Chondrocyte (in vitro differentiated cells): Measurements from ENCODE around the gene LCE6A. TPM values are rescaled to one million over a fixed set of nuclear protein-coding genes. Genes with fewer than 3 reads are reported as not detected.

ENCODE experiments used
- DNase-seq: peaks from one replicate; pipeline ENCODE4 v3.0.0; 2021; ENCODE audit warnings: mixed read lengths, low spot score
- H3K27ac Mint-ChIP-seq: one replicate; pipeline ENCODE4 v1.8.0; 2021; ENCODE audit warnings: mild to moderate bottlenecking, moderate library complexity, mixed read lengths; ENCODE audit not compliant: unreplicated experiment
- H3K27me3 Mint-ChIP-seq: 2 replicates; pipeline ENCODE4 v1.8.0; 2021; ENCODE audit warnings: low read depth, mixed read lengths
- H3K36me3 Mint-ChIP-seq: 2 replicates; pipeline ENCODE4 v1.8.0; 2021; ENCODE audit warnings: low read depth, mixed read lengths
- H3K4me1 Mint-ChIP-seq: 2 replicates; pipeline ENCODE4 v1.8.0; 2021; ENCODE audit warnings: low read depth, mild to moderate bottlenecking, mixed read lengths
- H3K4me3 Mint-ChIP-seq: one replicate; pipeline ENCODE4 v1.8.0; 2021; ENCODE audit warnings: mild to moderate bottlenecking, moderate library complexity, mixed read lengths; ENCODE audit not compliant: unreplicated experiment
- H3K9me3 Mint-ChIP-seq: 2 replicates; pipeline ENCODE4 v1.8.0; 2021; ENCODE audit warnings: low read depth, mixed read lengths
- total RNA-seq: library from RNA; stranded (reverse); gene quantifications from 3 replicates; pipeline ENCODE4 v1.2.1, GENCODE V29; 2021
- TF ChIP-seq, protein P1 (sequence below): fragments of 200-600 bp; sonication (generic); IDR thresholded peaks from 2 replicates; pipeline ENCODE4 v1.5.0; 2021; ENCODE audit warnings: antibody characterized with exemption, mild to moderate bottlenecking, moderate library complexity

Gene LCE6A
- total RNA-seq, 1 donor from 2014 or later, result not detected

- DNase-seq, result no peak
- Mint-ChIP-seq H3K27me3 (peaks cover 5% of the 10 kb centered on the region), H3K9me3 (no peaks in the 10 kb centered on the region), H3K27ac (no peak overlapping the region), H3K4me3 (no peak overlapping the region), H3K36me3 (no peaks in the 10 kb centered on the region), H3K4me1 (no peaks in the 10 kb centered on the region)
- TF ChIP-seq, protein P1, sequence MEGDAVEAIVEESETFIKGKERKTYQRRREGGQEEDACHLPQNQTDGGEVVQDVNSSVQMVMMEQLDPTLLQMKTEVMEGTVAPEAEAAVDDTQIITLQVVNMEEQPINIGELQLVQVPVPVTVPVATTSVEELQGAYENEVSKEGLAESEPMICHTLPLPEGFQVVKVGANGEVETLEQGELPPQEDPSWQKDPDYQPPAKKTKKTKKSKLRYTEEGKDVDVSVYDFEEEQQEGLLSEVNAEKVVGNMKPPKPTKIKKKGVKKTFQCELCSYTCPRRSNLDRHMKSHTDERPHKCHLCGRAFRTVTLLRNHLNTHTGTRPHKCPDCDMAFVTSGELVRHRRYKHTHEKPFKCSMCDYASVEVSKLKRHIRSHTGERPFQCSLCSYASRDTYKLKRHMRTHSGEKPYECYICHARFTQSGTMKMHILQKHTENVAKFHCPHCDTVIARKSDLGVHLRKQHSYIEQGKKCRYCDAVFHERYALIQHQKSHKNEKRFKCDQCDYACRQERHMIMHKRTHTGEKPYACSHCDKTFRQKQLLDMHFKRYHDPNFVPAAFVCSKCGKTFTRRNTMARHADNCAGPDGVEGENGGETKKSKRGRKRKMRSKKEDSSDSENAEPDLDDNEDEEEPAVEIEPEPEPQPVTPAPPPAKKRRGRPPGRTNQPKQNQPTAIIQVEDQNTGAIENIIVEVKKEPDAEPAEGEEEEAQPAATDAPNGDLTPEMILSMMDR, result no peak
Measured at GRCh38 chr1:152879559-152880198, 37.0 kb downstream of the LCE6A start.

- Mint-ChIP-seq H3K27ac (no peak overlapping the region), H3K4me1 (no peaks in the 10 kb centered on the region), H3K27me3 (peaks cover under 1% of the 10 kb centered on the region), H3K36me3 (no peaks in the 10 kb centered on the region), H3K9me3 (no peaks in the 10 kb centered on the region), H3K4me3 (no peak overlapping the region)
- no peak for DNase-seq
- TF ChIP-seq, protein P1, result no peak
Measured at GRCh38 chr1:152880316-152880715, 37.7 kb downstream of the LCE6A start.

DNA sequence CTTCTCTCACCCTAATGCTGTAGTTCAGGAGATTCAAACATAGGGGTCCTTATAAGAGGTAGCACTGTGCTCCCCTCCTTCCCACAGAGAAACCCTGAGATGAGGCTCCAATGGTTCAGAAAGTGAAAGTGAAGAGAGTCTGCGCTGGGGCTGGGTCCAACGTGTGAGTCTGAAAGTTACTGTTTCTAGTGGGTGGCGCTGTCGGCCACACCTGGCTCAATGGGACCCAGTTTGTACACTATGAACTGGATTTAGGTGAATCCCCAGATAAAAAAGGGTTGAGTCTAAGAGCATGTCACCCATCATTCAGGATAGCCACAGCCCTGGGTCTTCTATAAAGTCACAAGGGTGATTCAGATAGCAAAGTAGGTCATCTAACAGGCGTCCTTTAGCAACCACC, 38.3 kb downstream of the LCE6A start:
- H3K4me1 Mint-ChIP-seq, result no peaks in the 10 kb centered on the region
- H3K9me3 Mint-ChIP-seq, result no peaks in the 10 kb centered on the region
- DNase-seq, result no peak
- H3K4me3 Mint-ChIP-seq, result no peak overlapping the region
- no peak overlapping the region for H3K27ac Mint-ChIP-seq
- TF ChIP-seq, protein P1, result no peak
- H3K36me3 Mint-ChIP-seq, result no peaks in the 10 kb centered on the region
- H3K27me3 Mint-ChIP-seq, result no peaks in the 10 kb centered on the region

GRCh38 chr1:152884085-152884484, 41.4 kb downstream of the LCE6A start:
- no peak overlapping the region for H3K27ac Mint-ChIP-seq
- no peaks in the 10 kb centered on the region for H3K27me3 Mint-ChIP-seq
- no peaks in the 10 kb centered on the region for H3K9me3 Mint-ChIP-seq
- no peak for DNase-seq
- no peak overlapping the region for H3K4me3 Mint-ChIP-seq
- TF ChIP-seq, protein P1, result no peak
- no peaks in the 10 kb centered on the region for H3K36me3 Mint-ChIP-seq
- peaks cover 4% of the 10 kb centered on the region for H3K4me1 Mint-ChIP-seq

- no peak overlapping the region for H3K27ac Mint-ChIP-seq
- no peaks in the 10 kb centered on the region for H3K27me3 Mint-ChIP-seq
- no peak overlapping the region for H3K4me3 Mint-ChIP-seq
- H3K4me1 Mint-ChIP-seq, result peaks cover 4% of the 10 kb centered on the region
- no peaks in the 10 kb centered on the region for H3K9me3 Mint-ChIP-seq
- no peak for DNase-seq
- no peaks in the 10 kb centered on the region for H3K36me3 Mint-ChIP-seq
- TF ChIP-seq, protein P1, result no peak
Measured at GRCh38 chr1:152884506-152884905, 41.9 kb downstream of the LCE6A start.
